Keratinocyte (primary cell): ENCODE measurements around the gene RAB4A. TPM values are rescaled to one million over a fixed set of nuclear protein-coding genes. Genes with fewer than 3 reads are reported as not detected.

ENCODE experiments used
- DNase-seq: peaks from one replicate; pipeline ENCODE4 v3.0.0-alpha.2; 2011; ENCODE audit warnings: low read depth, missing footprints, low spot score
- FAIRE-seq: peaks from 2 replicates; lab custom pipeline; 2011; peaks lifted over from hg19 to GRCh38; lab: Jason Lieb, UNC
- H2AFZ ChIP-seq: 2 replicates; pipeline ENCODE4 v1.6.0; 2012; ENCODE audit warnings: low read length, control low read depth, inconsistent platforms; ENCODE audit not compliant: control insufficient read depth
- H3K27ac ChIP-seq: 2 replicates; pipeline ENCODE4 v1.5.1; 2011; ENCODE audit warnings: low read length; ENCODE audit not compliant: control insufficient read depth, insufficient read depth
- H3K27me3 ChIP-seq: 3 replicates; pipeline ENCODE4 v1.6.0; 2011; ENCODE audit warnings: low read length; ENCODE audit not compliant: control insufficient read depth, insufficient read depth; ENCODE audit errors: extremely low read depth
- H3K36me3 ChIP-seq, 2 experiments: 2 replicates in 1 of 2; 3 replicates in 1 of 2; pipeline ENCODE4 v1.5.1; 2011; ENCODE audit warnings: low read length in 2 of 2, mild to moderate bottlenecking in 1 of 2; ENCODE audit not compliant: control insufficient read depth in 2 of 2, insufficient read depth in 2 of 2; ENCODE audit errors: extremely low read depth in 1 of 2
- H3K4me1 ChIP-seq: 3 replicates; pipeline ENCODE4 v1.5.1; 2011; ENCODE audit warnings: low read length; ENCODE audit not compliant: control insufficient read depth, insufficient read depth; ENCODE audit errors: extremely low read depth
- H3K4me2 ChIP-seq: 3 replicates; pipeline ENCODE4 v1.6.0; 2011; ENCODE audit warnings: low read depth, low read length; ENCODE audit not compliant: control insufficient read depth, insufficient read depth; ENCODE audit errors: extremely low read depth
- H3K4me3 ChIP-seq, 3 experiments: fragments of 200-600 bp in 1 of 3; sonication (generic) in 1 of 3; 2 replicates in 2 of 3; 3 replicates in 1 of 3; pipeline ENCODE4 v1.5.1; 2011 to 2016; ENCODE audit warnings: low read length in 3 of 3, mild to moderate bottlenecking in 3 of 3, control low read depth in 2 of 3, inconsistent platforms in 1 of 3, low read depth in 1 of 3, mixed read lengths in 1 of 3, mixed run types in 1 of 3, moderate library complexity in 1 of 3; ENCODE audit not compliant: control insufficient read depth in 2 of 3, insufficient read depth in 2 of 3; ENCODE audit errors: extremely low read depth in 1 of 3
- H3K79me2 ChIP-seq: 2 replicates; pipeline ENCODE4 v1.6.0; 2012; ENCODE audit warnings: low read length; ENCODE audit not compliant: control insufficient read depth, insufficient read depth
- H3K9ac ChIP-seq: 3 replicates; pipeline ENCODE4 v1.6.0; 2011; ENCODE audit warnings: low read length; ENCODE audit not compliant: control insufficient read depth, insufficient read depth; ENCODE audit errors: extremely low read depth
- H3K9me1 ChIP-seq: 3 replicates; pipeline ENCODE4 v1.6.0; 2011; ENCODE audit warnings: low read length; ENCODE audit not compliant: control insufficient read depth, insufficient read depth; ENCODE audit errors: extremely low read depth
- H3K9me3 ChIP-seq: 2 replicates; pipeline ENCODE4 v1.5.1; 2012; ENCODE audit warnings: low read depth, low read length; ENCODE audit not compliant: control insufficient read depth
- H4K20me1 ChIP-seq: 3 replicates; pipeline ENCODE4 v1.6.0; 2011; ENCODE audit warnings: low read length; ENCODE audit not compliant: control insufficient read depth, insufficient read depth; ENCODE audit errors: extremely low read depth
- CTCF ChIP-seq, 3 experiments: IDR thresholded peaks in 1 of 3; conservative IDR thresholded peaks in 1 of 3; optimal IDR thresholded peaks in 1 of 3; 2 replicates in 2 of 3; 3 replicates in 1 of 3; pipeline versions ENCODE3 to v1.5.1; 2011; ENCODE audit warnings: low read length in 3 of 3, mild to moderate bottlenecking in 3 of 3, moderate library complexity in 2 of 3, control low read depth in 1 of 3, inconsistent platforms in 1 of 3; ENCODE audit not compliant: insufficient read depth in 2 of 3; ENCODE audit errors: extremely low read depth in 1 of 3
- EZH2 ChIP-seq: IDR thresholded peaks from one replicate; pipeline ENCODE4 v1.6.1; 2012; ENCODE audit warnings: inconsistent platforms, mild to moderate bottlenecking, low read length, moderate library complexity
- dilution Hi-C: fragments of 300-500 bp; cut with MboI; formaldehyde crosslinking; loops from one replicate; pipeline ENCODE4 v1.7.0; 2020; ENCODE audit warnings: low sequenced_read_pairs; ENCODE audit not compliant: extremely low pct_ligation_motif_present
- polyA plus RNA-seq, 5 experiments: library from polyadenylated mRNA; depleted of rRNA in 3 of 5; stranded (reverse) in 3 of 5; stranded (forward) in 1 of 5; unstranded in 1 of 5; fragments of >200 nt; gene quantifications; 1 replicate in 1 of 5; 2 replicates in 3 of 5; 3 replicates in 1 of 5; pipeline versions ENCODE4 v1.2.1 to v1.2.3, GENCODE V29; 2011 to 2012; ENCODE audit warnings: missing spikeins in 2 of 5, low read depth in 1 of 5, low replicate concordance in 1 of 5

Gene RAB4A
- polyA plus RNA-seq, 1 donor (not counting 4 experiments of a cell fraction or from before 2014, with no cell fraction given), result 54.7 TPM

GRCh38 chr1:229237320-229237719 lies 33.6 kb upstream of the RAB4A start:
- no peak overlapping the region for H2AFZ ChIP-seq
- TF ChIP-seq CTCF (optimal IDR thresholded peaks at IDR 0.05 in 1 of 3, IDR thresholded peaks at IDR 0.05 in 1 of 3, conservative IDR thresholded peaks at IDR 0.05 in 1 of 3; ENCODE audit: extremely low read depth in 1 of 3, insufficient read depth in 2 of 3, low read length in 3 of 3) (no peak), EZH2 (no peak)
- no peak for FAIRE-seq

GRCh38 chr1:229238231-229238630 lies 32.7 kb upstream of the RAB4A start:
- DNase-seq (no peak), FAIRE-seq (peak; percentile 63)
- Histone ChIP-seq H3K4me3 (no peak overlapping the region), H3K36me3 (no peaks in the 10 kb centered on the region), H3K4me2 (peak overlapping the region; percentile 13), H3K27me3 (no peaks in the 10 kb centered on the region), H3K79me2 (no peaks in the 10 kb centered on the region), H2AFZ (peak overlapping the region; percentile 50), H3K4me1 (peaks cover 11% of the 10 kb centered on the region), H3K9me1 (no peaks in the 10 kb centered on the region), H4K20me1 (no peaks in the 10 kb centered on the region), H3K9me3 (no peaks in the 10 kb centered on the region), H3K9ac (no peak overlapping the region), H3K27ac (peak overlapping the region; percentile 54)
- dilution Hi-C loops, result no loop called here
- TF ChIP-seq EZH2 (no peak), CTCF (optimal IDR thresholded peaks at IDR 0.05 in 1 of 3, IDR thresholded peaks at IDR 0.05 in 1 of 3, conservative IDR thresholded peaks at IDR 0.05 in 1 of 3; ENCODE audit: extremely low read depth in 1 of 3, insufficient read depth in 2 of 3, low read length in 3 of 3) (no peak)

More at GRCh38 chr1:229237320-229237719, 33.6 kb upstream of the RAB4A start:
- Histone ChIP-seq H3K4me1 (peaks cover 13% of the 10 kb centered on the region), H3K4me3 (no peak overlapping the region), H3K27me3 (no peaks in the 10 kb centered on the region), H3K9ac (no peak overlapping the region), H3K4me2 (no peak overlapping the region), H3K36me3 (no peaks in the 10 kb centered on the region), H4K20me1 (no peaks in the 10 kb centered on the region), H3K9me1 (no peaks in the 10 kb centered on the region), H3K79me2 (no peaks in the 10 kb centered on the region), H3K9me3 (no peaks in the 10 kb centered on the region), H3K27ac (no peak overlapping the region)
- no peak for DNase-seq
- dilution Hi-C loops, result no loop called here
